Measurements from ENCODE around the gene CAMK2D. TPM values are rescaled to one million over a fixed set of nuclear protein-coding genes. Genes with fewer than 3 reads are reported as not detected.

CAMK2D gene
- total RNA-seq, 1 donor from 2014 or later, result 41.3 TPM

GRCh38 chr4:113593400-113594230 is 167.9 kb downstream of the CAMK2D start:
- no peak for ATAC-seq

GRCh38 chr4:113591982-113592381 is 169.6 kb downstream of the CAMK2D start:
- ATAC-seq, result no peak
- DNase-seq (ENCODE audit: low spot score), result no peak
- intact Hi-C loops (cut with DNase I), result no loop called here

More at GRCh38 chr4:113593400-113594230, 167.9 kb downstream of the CAMK2D start:
- no peak for DNase-seq (ENCODE audit: low spot score)
- intact Hi-C loops (cut with DNase I), result no loop called here

GRCh38 chr4:113588895-113589668 is 172.5 kb downstream of the CAMK2D start:
- no peak for DNase-seq (ENCODE audit: low spot score)
- intact Hi-C loops (cut with DNase I), result no loop called here
- ATAC-seq, result no peak

- ATAC-seq (no peak), DNase-seq (ENCODE audit: low spot score) (no peak)
Observed at GRCh38 chr4:113587640-113588275, 173.8 kb downstream of the CAMK2D start.

GRCh38 chr4:113587156-113587555 is 174.4 kb downstream of the CAMK2D start:
- DNase-seq (ENCODE audit: low spot score) (no peak), ATAC-seq (no peak)
- intact Hi-C loops (cut with DNase I), result no loop called here

More at GRCh38 chr4:113587640-113588275, 173.8 kb downstream of the CAMK2D start:
- intact Hi-C loops (cut with DNase I), result no loop called here

- intact Hi-C loops (cut with DNase I), result no loop called here
- no peak for ATAC-seq
- DNase-seq (ENCODE audit: low spot score), result no peak
Observed at GRCh38 chr4:113586072-113586471, 175.5 kb downstream of the CAMK2D start.

GRCh38 chr4:113584407-113585150 is 177.0 kb downstream of the CAMK2D start:
- DNase-seq (ENCODE audit: low spot score) (no peak), ATAC-seq (no peak)
- intact Hi-C loops (cut with DNase I), result no loop called here

GRCh38 chr4:113582737-113583136 is 178.8 kb downstream of the CAMK2D start:
- ATAC-seq, result no peak
- no peak for DNase-seq (ENCODE audit: low spot score)
- intact Hi-C loops (cut with DNase I), result no loop called here

GRCh38 chr4:113579360-113579759 is 182.2 kb downstream of the CAMK2D start:
- DNase-seq (ENCODE audit: low spot score), result no peak
- intact Hi-C loops (cut with DNase I), result no loop called here
- no peak for ATAC-seq

GRCh38 chr4:113576947-113577678 is 184.4 kb downstream of the CAMK2D start:
- ATAC-seq, result no peak
- intact Hi-C loops (cut with DNase I), result no loop called here
- no peak for DNase-seq (ENCODE audit: low spot score)

GRCh38 chr4:113575401-113575800 is 186.1 kb downstream of the CAMK2D start:
- peak; percentile 49 for ATAC-seq
- intact Hi-C loops (cut with DNase I), result no loop called here
- no peak for DNase-seq (ENCODE audit: low spot score)

- intact Hi-C loops (cut with DNase I), result no loop called here
- no peak for DNase-seq (ENCODE audit: low spot score)
- ATAC-seq, result peak; percentile 56
Observed at GRCh38 chr4:113574636-113575103, 186.9 kb downstream of the CAMK2D start.

- ATAC-seq (no peak), DNase-seq (ENCODE audit: low spot score) (no peak)
- intact Hi-C loops (cut with DNase I), result no loop called here
Observed at GRCh38 chr4:113572620-113573019, 188.9 kb downstream of the CAMK2D start.

GRCh38 chr4:113566015-113566795 is 195.3 kb downstream of the CAMK2D start:
- ATAC-seq (no peak), DNase-seq (ENCODE audit: low spot score) (no peak)
- intact Hi-C loops (cut with DNase I), result no loop called here

GRCh38 chr4:113565702-113566012 is 195.9 kb downstream of the CAMK2D start:
- intact Hi-C loops (cut with DNase I), result no loop called here
- ATAC-seq (no peak), DNase-seq (ENCODE audit: low spot score) (no peak)

- ATAC-seq (no peak), DNase-seq (ENCODE audit: low spot score) (no peak)
- intact Hi-C loops (cut with DNase I), result no loop called here
Observed at GRCh38 chr4:113564493-113564892, 197.0 kb downstream of the CAMK2D start.

- no peak for DNase-seq (ENCODE audit: low spot score)
- no peak for ATAC-seq
- intact Hi-C loops (cut with DNase I), result no loop called here
Observed at GRCh38 chr4:113563691-113564378, 197.7 kb downstream of the CAMK2D start.
